GM21786 (cell line): ENCODE data around the gene GNB1.

Experiments
- ATAC-seq: cut with Tn5 transposase; IDR thresholded peaks from one replicate; pipeline ENCODE4 v1.9.1; 2021; ENCODE audit not compliant: unreplicated experiment

Gene GNB1

DNA sequence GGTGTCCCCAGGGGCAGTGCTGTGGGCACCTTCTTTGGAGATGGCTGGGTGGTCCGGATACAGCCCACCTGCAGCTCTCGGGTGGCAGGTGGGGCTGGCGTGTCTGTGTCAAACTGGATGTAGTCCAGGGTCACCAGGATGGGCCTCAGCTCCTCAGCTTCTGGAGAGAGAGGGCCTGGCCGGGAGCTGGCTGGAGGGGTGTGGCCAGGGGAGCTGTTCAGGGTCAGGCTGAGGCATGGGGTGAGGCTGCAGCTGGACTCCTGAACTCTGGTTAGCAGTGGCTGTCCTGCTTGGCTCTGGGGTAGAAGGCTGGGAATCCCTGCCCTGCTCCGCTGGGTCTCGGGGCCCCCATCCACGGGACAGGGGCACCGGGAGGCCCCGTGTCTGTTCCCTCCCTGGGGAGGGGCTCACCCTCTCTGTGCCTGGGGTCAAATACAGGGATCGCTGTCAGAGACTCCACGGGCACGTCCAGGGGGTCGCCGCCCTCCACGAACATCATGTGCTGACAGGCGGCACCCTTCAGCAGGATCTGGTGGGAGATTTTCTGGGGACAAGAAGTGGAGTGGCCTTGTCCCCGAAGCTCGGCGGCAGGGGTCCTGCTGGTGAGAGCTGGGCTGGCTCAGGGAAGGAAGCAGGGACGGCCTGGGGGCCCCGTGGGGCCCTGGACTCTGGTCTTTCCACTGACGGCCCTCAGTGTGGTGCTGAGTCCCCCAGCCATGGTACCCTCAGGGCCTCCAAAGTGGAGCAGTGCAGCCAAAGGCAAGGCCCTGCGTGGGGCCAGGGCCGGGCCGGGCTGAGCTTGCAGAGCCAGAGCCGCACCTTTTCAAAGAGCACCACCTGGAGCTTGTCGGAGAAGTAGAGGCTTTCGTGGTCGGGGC, 32.3 kb upstream of the GNB1 start:
- no peak for ATAC-seq

- ATAC-seq, result no peak
These were observed 31.7 kb upstream of the GNB1 start for GRCh38 chr1:1922702-1922955.

DNA sequence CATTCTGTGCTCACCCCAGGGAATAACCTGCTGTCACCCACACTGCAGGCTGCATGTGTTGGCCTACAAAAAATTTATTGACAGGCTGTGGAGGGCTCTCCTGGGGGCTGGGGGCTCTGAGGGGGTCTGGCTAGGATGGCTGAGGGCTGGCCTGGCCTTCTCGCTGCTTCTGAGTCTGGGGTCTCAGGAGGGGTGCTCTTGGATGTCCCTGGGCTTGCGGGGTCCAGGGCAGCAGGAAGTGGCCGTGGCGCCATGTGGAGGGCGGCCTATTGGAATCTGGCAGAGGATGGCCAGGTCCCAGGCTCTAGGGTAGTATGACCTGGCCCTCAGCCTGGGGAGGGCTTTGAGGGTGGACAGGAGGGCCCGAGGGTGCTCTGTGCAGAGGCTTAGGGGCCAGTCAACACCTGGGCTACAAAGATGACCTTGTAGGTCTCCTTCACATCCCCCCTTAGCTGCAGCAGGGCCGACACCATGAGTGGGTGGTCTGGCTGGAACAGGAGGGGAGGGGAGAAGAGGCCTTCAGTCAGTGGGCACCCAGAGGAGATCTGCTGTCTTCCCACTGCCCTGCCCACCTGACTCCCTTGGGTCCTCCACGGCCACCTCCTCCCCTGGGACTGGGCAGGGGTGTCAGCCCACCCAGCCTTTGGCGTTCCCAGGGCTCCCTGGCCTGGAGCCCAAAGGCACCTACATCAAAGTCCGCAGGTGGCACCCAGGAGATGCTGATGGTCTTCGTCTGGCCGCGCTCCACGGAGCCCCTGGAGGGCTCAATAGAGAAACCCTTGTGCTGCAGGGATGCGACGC, 31.2 kb upstream of the GNB1 start:
- no peak for ATAC-seq

- no peak for ATAC-seq
These were observed 30.6 kb upstream of the GNB1 start for GRCh38 chr1:1921459-1921862.

DNA sequence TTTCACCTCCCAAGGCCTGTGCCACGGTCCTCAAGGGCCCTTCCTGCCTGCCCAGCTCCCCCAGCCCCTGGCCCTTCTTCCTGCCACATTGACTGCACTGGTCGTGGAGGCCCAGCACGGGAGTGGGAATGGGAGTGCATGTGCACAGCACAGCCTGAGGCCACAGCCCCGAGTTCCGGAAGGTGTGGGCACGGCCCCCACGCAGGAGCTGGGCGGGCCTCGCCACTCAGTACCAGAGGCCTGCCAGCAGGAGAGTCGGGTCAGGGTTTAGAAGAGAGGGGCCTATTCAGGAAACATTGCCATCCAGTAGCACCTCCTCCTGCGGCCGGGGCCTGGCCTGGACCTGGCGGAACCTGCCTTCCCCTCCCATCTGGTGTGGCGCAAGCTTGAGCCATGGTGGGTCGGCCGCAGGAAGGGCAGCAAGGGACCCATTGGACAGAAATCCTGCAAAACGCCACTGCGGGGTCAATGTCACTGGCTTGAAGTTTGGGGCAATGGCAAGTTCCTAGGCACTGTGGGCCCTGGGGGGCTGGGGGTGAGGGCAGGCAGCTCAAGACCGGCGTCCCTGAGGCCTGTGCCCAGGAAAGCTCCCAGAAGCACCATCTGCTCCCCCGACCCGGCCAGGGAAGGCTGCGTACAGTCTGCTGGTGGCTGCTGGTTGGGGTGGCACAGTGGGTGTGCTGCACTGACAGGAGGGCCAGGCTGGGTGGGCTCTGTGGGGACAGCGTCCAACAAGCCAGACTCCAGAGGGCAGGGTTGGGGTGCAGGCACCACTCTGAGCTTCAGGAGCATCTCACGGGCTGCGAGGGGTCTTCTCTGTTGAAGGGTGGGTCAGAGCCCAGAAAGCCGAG, 29.9 kb upstream of the GNB1 start:
- ATAC-seq, result no peak

GRCh38 chr1:1920057-1920607, 29.2 kb upstream of the GNB1 start:
- ATAC-seq, result no peak

DNA sequence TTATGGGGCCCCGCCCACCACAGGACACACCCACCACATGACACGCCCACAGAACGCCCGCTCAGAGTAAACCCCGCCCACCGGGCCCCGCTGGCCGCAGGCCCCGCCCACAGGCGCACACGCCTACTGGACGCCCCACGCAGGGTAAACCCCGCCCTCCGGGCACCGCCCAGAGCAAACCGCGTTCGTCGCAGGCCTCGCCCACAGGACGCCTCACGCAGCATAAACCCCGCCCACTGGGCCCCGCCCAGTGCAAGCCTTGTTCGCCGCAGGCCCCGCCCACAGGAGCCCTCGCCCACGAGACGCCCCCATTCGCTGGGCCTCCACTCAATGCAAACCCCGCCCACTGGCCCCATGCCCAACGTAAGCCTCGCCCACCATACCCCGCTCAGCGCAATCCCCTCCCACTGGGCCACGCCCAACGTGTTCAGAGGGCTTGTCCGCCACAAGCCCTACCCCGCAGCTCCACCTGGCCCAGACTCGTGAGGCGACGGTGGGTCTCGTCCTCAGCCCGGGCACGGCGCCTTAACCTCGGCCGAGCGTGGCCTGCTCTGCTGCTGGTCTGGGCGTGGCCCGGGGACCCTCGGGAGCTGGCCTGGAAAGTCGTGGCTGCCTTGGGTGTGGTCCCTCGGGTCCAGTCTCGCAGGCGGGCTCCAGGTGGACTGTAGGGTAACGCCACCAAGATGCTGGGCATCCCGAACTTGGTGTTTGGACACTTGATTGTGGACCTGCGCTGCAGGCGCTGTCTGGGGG, 28.6 kb upstream of the GNB1 start:
- peak; percentile 84 for ATAC-seq

- no peak for ATAC-seq
These were observed 28.0 kb upstream of the GNB1 start, which contains the start of gene TMEM52 for GRCh38 chr1:1918901-1919303. TMEM52 (minus strand) TSS chr1:1919279; CDS start chr1:1919265, 14 bp downstream.

GRCh38 chr1:1917995-1918900, 27.4 kb upstream of the GNB1 start:
- ATAC-seq, result no peak

DNA sequence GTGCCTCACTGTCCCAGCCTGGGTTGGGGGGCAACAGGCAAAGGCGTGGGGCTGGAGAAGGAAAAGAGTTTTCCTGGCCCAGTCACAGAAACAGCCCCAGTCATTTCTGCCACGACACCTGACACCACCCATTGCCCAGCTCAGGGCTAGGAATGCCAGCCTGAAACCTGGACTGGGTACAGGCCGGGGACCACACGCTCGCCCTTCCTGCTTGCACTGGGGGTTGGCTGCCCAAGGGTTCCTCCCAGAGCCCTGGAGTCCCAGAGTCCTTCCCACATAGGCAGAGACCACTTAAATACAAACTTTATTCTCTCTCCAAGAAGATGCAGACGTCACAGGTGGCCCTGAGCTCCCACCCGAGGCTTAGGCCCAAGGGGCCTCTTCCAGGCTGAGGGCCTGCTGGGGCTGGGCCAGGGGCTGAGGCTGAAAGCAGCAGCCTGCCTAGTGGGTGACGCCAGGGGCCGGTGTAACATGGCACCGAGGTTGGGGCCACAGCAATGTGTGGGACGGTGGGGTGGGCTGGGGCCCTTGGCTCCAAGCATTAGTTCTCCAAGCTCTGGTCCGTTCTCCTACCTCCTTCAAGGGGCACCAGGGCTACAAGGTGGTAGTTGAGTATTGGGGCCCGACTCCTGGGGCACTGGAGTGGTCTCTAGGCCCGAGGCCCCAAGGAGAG, 26.6 kb upstream of the GNB1 start:
- ATAC-seq, result no peak

- no peak for ATAC-seq
These were observed 26.0 kb upstream of the GNB1 start for GRCh38 chr1:1916851-1917251.

- no peak for ATAC-seq
These were observed 25.3 kb upstream of the GNB1 start for GRCh38 chr1:1915911-1916840.

- no peak for ATAC-seq
These were observed 24.2 kb upstream of the GNB1 start, which contains the start of gene CALML6 for GRCh38 chr1:1914971-1915692. CALML6 (plus strand) TSS chr1:1915260; CDS start chr1:1915281, 21 bp downstream.

- ATAC-seq, result no peak
These were observed 23.4 kb upstream of the GNB1 start for GRCh38 chr1:1914101-1914970.

GRCh38 chr1:1911350-1912041, 20.6 kb upstream of the GNB1 start:
- no peak for ATAC-seq
